Esophagus (tissue), 2 donors: ENCODE measurements around the gene FCSK. TPM values are rescaled to one million over a fixed set of nuclear protein-coding genes. Genes with fewer than 3 reads are reported as not detected.
A peak's percentile ranks its signal among the peaks of the same experiment; 100 is the strongest.

Experiments
- H3K27ac ChIP-seq, 2 donors: one replicate each; pipeline ENCODE4 v1.5.1; 2013; ENCODE audit warnings: low read depth in 2 of 2, mild to moderate bottlenecking in 2 of 2, inconsistent platforms in 1 of 2, low read length in 1 of 2, moderate library complexity in 1 of 2
- H3K27me3 ChIP-seq, 2 donors: one replicate each; pipeline ENCODE4 v1.6.1; 2013; ENCODE audit warnings: low read length in 2 of 2, control low read depth in 1 of 2, mild to moderate bottlenecking in 1 of 2; ENCODE audit not compliant: insufficient read depth in 2 of 2, control insufficient read depth in 1 of 2
- H3K36me3 ChIP-seq, 2 donors: one replicate each; pipeline ENCODE4 v1.6.1; 2013; ENCODE audit warnings: low read length in 1 of 2; ENCODE audit not compliant: control insufficient read depth in 2 of 2, insufficient read depth in 2 of 2
- H3K4me1 ChIP-seq, 2 donors: one replicate each; pipeline ENCODE4 v1.6.1; 2013; ENCODE audit warnings: low read length in 1 of 2; ENCODE audit not compliant: control insufficient read depth in 2 of 2, insufficient read depth in 2 of 2
- H3K4me3 ChIP-seq, 2 donors: one replicate each; pipeline ENCODE4 v1.5.1; 2013; ENCODE audit warnings: low read length in 2 of 2, mild to moderate bottlenecking in 2 of 2, low read depth in 1 of 2, moderate library complexity in 1 of 2
- H3K9me3 ChIP-seq, 2 donors: one replicate each; pipeline ENCODE4 v1.6.1; 2013; ENCODE audit warnings: mild to moderate bottlenecking in 2 of 2, low read depth in 1 of 2, low read length in 1 of 2, moderate library complexity in 1 of 2; ENCODE audit not compliant: control insufficient read depth in 2 of 2, insufficient read depth in 1 of 2
- WGBS, 2 donors: extraction: QIAGEN DNeasy Blood & Tissue Kit; methylation state at CpG; one replicate each; pipeline ENCODE4 v1.1.7; 2013; 5-methylcytosine and 5-hydroxymethylcytosine counted together
- polyA plus RNA-seq, 2 donors: library from polyadenylated mRNA; stranded (reverse); fragments of 200-250 nt; gene quantifications; one replicate each; pipeline ENCODE4 v1.2.3, GENCODE V29; 2013
- donor health status: healthy with polysubstance abuse.
- donor health status: Bipolar disorder and iron deficiency.

The FCSK gene
- polyA plus RNA-seq, 2 donors, result 7.6 to 11.3 TPM

GRCh38 chr16:70453117-70453891 is 1.1 kb upstream of the FCSK start:
- Histone ChIP-seq H3K27ac (no peak overlapping the region), H3K27me3 (no peaks in the 10 kb centered on the region), H3K36me3 (no peaks in the 10 kb centered on the region), H3K4me1 (peaks cover 0 to 2% of the 10 kb centered on the region in 2 donors), H3K9me3 (no peaks in the 10 kb centered on the region), H3K4me3 (peak overlapping the region in 1 of 2 donors; percentile 72)
- WGBS, 2 donors, result 95 to 97% methylated on average over 11 of the region's 11 CpGs

DNA sequence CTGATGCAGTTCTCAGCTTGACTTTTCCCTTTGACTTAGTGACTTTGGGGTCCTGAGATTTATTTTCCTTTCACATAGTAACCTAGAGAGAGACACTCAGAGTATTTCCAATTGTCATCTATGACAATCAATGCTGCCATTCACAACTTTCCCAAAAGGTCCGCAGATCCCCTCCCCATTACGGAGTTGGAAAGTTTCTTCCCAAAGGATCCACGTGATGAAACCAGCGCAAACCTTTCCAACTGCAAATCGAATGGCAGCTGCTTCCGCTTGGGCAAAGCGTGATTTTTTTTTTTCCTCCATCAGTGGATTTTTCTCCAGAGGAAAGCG is 538 bp upstream of the FCSK start:
- Histone ChIP-seq H3K27me3 (no peaks in the 10 kb centered on the region), H3K27ac (no peak overlapping the region), H3K4me1 (peaks cover 0 to 2% of the 10 kb centered on the region in 2 donors), H3K9me3 (no peaks in the 10 kb centered on the region), H3K4me3 (peak overlapping the region; percentile 72 to 91), H3K36me3 (no peaks in the 10 kb centered on the region)
- 0 to 1% methylated on average over 8 of the region's 8 CpGs for WGBS, 2 donors

DNA sequence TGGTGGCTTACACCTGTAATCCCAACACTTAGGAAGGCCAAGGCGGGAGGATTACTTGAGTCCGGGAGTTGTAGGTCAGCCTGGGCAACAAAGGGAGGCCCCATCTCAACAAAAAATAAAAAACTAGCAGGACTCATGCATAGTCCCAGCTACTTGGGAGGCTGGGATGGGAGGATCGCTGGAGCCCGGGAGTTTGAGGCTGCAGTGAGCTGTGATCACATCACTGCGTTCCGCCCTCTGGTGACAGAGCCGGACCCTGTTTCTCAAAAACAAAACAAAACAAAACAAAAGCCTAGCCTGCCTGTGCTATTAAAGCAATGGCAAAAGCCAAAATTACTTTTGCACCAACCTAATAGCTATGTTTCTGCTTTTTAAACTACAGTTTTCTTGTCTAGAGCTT is 1.5 kb downstream of the FCSK start:
- 86 to 89% methylated on average over 7 of the region's 7 CpGs for WGBS, 2 donors
- Histone ChIP-seq H3K27ac (no peak overlapping the region), H3K36me3 (no peaks in the 10 kb centered on the region), H3K4me3 (no peak overlapping the region), H3K27me3 (no peaks in the 10 kb centered on the region), H3K4me1 (peaks cover 2% of the 10 kb centered on the region in 2 donors), H3K9me3 (no peaks in the 10 kb centered on the region)

- Histone ChIP-seq H3K9me3 (no peaks in the 10 kb centered on the region), H3K27me3 (no peaks in the 10 kb centered on the region), H3K36me3 (no peaks in the 10 kb centered on the region), H3K27ac (no peak overlapping the region), H3K4me3 (no peak overlapping the region), H3K4me1 (peaks cover 2% of the 10 kb centered on the region in 2 donors)
- 82 to 95% methylated on average over 5 of the region's 5 CpGs for WGBS, 2 donors
Observed at GRCh38 chr16:70457446-70458166, 3.2 kb downstream of the FCSK start.

GRCh38 chr16:70460737-70461261 is 6.4 kb downstream of the FCSK start:
- WGBS, 2 donors, result 71 to 82% methylated on average over 8 of the region's 8 CpGs
- peaks cover 5 to 9% of the 10 kb centered on the region in 2 donors for H3K36me3 ChIP-seq
- H3K4me1 ChIP-seq, result peaks cover 0 to 2% of the 10 kb centered on the region in 2 donors
- no peak overlapping the region for H3K4me3 ChIP-seq
- no peaks in the 10 kb centered on the region for H3K27me3 ChIP-seq
- H3K27ac ChIP-seq, result no peak overlapping the region
- H3K9me3 ChIP-seq, result no peaks in the 10 kb centered on the region

- Histone ChIP-seq H3K4me1 (peaks cover 0 to 2% of the 10 kb centered on the region in 2 donors), H3K9me3 (no peaks in the 10 kb centered on the region), H3K36me3 (peaks cover 8 to 24% of the 10 kb centered on the region in 2 donors), H3K27ac (no peak overlapping the region), H3K27me3 (no peaks in the 10 kb centered on the region), H3K4me3 (no peak overlapping the region)
- WGBS, 2 donors, result 96 to 98% methylated on average over 2 of the region's 2 CpGs
Observed at GRCh38 chr16:70463235-70463634, 8.8 kb downstream of the FCSK start.

DNA sequence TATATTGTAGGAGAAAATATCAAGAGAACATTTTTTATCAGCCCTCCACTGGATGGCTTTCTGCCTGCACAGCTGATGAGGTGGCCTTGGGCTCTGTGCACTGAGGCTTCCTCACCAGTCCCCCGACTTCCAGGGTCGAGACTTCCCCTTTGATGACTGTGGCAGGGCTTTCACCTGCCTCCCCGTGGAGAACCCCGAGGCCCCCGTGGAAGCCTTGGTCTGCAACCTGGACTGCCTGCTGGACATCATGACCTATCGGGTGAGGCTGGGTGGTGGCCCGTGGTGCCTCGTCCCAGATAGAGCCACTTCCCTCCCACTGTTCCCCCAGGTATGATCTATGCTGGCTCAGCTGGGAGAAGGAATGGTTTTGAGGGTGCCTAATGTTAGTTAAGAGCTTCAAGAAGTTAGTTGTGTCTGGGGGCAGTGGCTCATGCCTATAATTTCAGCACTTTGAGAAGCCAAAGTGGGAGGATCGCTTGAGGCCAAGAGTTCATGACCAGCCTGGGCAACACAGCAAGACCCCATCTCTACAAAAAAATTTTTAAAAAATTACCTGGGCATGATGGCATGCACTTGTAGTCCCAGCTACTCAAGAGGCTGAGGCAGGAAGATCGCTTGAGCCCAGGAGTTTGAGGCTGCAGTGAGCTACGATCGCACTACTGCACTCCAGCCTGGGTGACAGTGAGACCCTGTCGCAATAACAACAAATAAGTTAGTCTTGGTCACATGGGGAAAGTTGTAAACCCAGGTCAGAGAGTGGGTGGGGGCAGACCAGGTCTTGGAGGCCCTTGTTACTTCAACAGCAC is 11.8 kb downstream of the FCSK start:
- Histone ChIP-seq H3K36me3 (peaks cover 8 to 26% of the 10 kb centered on the region in 2 donors), H3K4me3 (no peak overlapping the region), H3K27ac (no peak overlapping the region), H3K9me3 (no peaks in the 10 kb centered on the region), H3K27me3 (no peaks in the 10 kb centered on the region), H3K4me1 (no peaks in the 10 kb centered on the region)
- WGBS, 2 donors, result 92 to 93% methylated on average over 13 of the region's 13 CpGs

DNA sequence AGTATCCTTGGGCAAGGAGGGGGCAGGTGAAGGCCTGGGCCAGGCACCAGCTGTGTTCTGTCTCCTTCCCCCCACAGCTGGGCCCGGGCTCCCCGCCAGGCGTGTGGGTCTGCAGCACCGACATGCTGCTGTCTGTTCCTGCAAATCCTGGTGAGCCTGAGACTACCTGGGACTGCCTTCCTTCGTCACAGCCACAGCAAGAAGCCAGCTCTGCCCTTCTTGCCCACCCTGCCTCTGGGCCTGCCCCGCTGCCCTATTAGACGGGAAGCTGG is 12.3 kb downstream of the FCSK start:
- Histone ChIP-seq H3K27me3 (no peaks in the 10 kb centered on the region), H3K4me3 (no peak overlapping the region), H3K4me1 (no peaks in the 10 kb centered on the region), H3K27ac (no peak overlapping the region), H3K9me3 (no peaks in the 10 kb centered on the region), H3K36me3 (peaks cover 8 to 27% of the 10 kb centered on the region in 2 donors)
- WGBS, 2 donors, result 77 to 84% methylated on average over 7 of the region's 7 CpGs

DNA sequence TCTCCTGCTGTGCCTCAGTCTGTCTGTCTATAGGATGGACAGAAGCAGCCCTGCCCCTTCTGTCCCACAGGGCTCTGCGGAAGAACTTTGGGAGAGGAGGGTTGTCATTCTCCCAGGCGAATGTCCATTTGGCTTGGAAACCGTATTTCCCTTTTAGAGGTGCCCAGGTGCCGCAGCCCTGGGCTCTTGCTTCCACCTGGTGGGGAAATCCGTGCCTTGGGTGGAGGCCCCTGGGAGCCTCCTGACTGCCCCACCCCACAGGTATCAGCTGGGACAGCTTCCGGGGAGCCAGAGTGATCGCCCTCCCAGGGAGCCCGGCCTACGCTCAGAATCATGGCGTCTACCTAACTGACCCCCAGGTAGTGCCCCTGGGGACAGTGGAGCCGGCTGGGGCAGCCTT is 12.7 kb downstream of the FCSK start:
- H3K4me1 ChIP-seq, result no peaks in the 10 kb centered on the region
- no peak overlapping the region for H3K27ac ChIP-seq
- H3K36me3 ChIP-seq, result peaks cover 8 to 27% of the 10 kb centered on the region in 2 donors
- WGBS, 2 donors, result 90% methylated on average over 11 of the region's 11 CpGs
- H3K27me3 ChIP-seq, result no peaks in the 10 kb centered on the region
- H3K9me3 ChIP-seq, result no peaks in the 10 kb centered on the region
- no peak overlapping the region for H3K4me3 ChIP-seq
